ENCODE results near the gene ATP1A2. TPM values are rescaled to one million over a fixed set of nuclear protein-coding genes. Genes with fewer than 3 reads are reported as not detected.

Gene ATP1A2
- total RNA-seq, 1 donor from 2014 or later = 0.49 TPM

GRCh38 chr1:160101037-160101716, 14.4 kb upstream of the ATP1A2 start:
- H3K4me1 Mint-ChIP-seq (ENCODE audit: unreplicated experiment) = peaks cover 25% of the 10 kb centered on the region
- H3K4me3 Mint-ChIP-seq (ENCODE audit: unreplicated experiment) = no peak overlapping the region
- H3K36me3 Mint-ChIP-seq (ENCODE audit: low read depth, unreplicated experiment) = no peaks in the 10 kb centered on the region
- no peak overlapping the region for H3K27ac Mint-ChIP-seq (ENCODE audit: unreplicated experiment)
- H3K9me3 Mint-ChIP-seq (ENCODE audit: unreplicated experiment) = no peaks in the 10 kb centered on the region
- DNase-seq (ENCODE audit: low spot score) = peak; percentile 79
- peaks cover 12% of the 10 kb centered on the region for H3K27me3 Mint-ChIP-seq (ENCODE audit: unreplicated experiment)
- TF ChIP-seq CTCF (IDR thresholded peaks at IDR 0.05; ENCODE audit: unreplicated experiment) = peak; percentile 74

- Mint-ChIP-seq H3K27me3 (ENCODE audit: unreplicated experiment) (peaks cover 13% of the 10 kb centered on the region), H3K27ac (ENCODE audit: unreplicated experiment) (peak overlapping the region; percentile 4), H3K36me3 (ENCODE audit: low read depth, unreplicated experiment) (no peaks in the 10 kb centered on the region), H3K9me3 (ENCODE audit: unreplicated experiment) (no peaks in the 10 kb centered on the region), H3K4me3 (ENCODE audit: unreplicated experiment) (no peak overlapping the region), H3K4me1 (ENCODE audit: unreplicated experiment) (peaks cover 33% of the 10 kb centered on the region)
- DNase-seq (ENCODE audit: low spot score) = no peak
- TF ChIP-seq CTCF (IDR thresholded peaks at IDR 0.05; ENCODE audit: unreplicated experiment) = no peak
Measured at GRCh38 chr1:160101717-160102522, 13.6 kb upstream of the ATP1A2 start.

GRCh38 chr1:160103658-160104408, 11.7 kb upstream of the ATP1A2 start:
- DNase-seq (ENCODE audit: low spot score) = no peak
- no peak for TF ChIP-seq CTCF (IDR thresholded peaks at IDR 0.05; ENCODE audit: unreplicated experiment)
- Mint-ChIP-seq H3K27ac (ENCODE audit: unreplicated experiment) (no peak overlapping the region), H3K27me3 (ENCODE audit: unreplicated experiment) (peaks cover 8% of the 10 kb centered on the region), H3K36me3 (ENCODE audit: low read depth, unreplicated experiment) (no peaks in the 10 kb centered on the region), H3K4me1 (ENCODE audit: unreplicated experiment) (peaks cover 32% of the 10 kb centered on the region), H3K9me3 (ENCODE audit: unreplicated experiment) (no peaks in the 10 kb centered on the region), H3K4me3 (ENCODE audit: unreplicated experiment) (no peak overlapping the region)

GRCh38 chr1:160104486-160104885, 11.1 kb upstream of the ATP1A2 start:
- H3K27ac Mint-ChIP-seq (ENCODE audit: unreplicated experiment) = peak overlapping the region; percentile 83
- DNase-seq (ENCODE audit: low spot score) = no peak
- no peak overlapping the region for H3K4me3 Mint-ChIP-seq (ENCODE audit: unreplicated experiment)
- H3K4me1 Mint-ChIP-seq (ENCODE audit: unreplicated experiment) = peaks cover 33% of the 10 kb centered on the region
- H3K9me3 Mint-ChIP-seq (ENCODE audit: unreplicated experiment) = no peaks in the 10 kb centered on the region
- no peak for TF ChIP-seq CTCF (IDR thresholded peaks at IDR 0.05; ENCODE audit: unreplicated experiment)
- peaks cover 11% of the 10 kb centered on the region for H3K27me3 Mint-ChIP-seq (ENCODE audit: unreplicated experiment)
- H3K36me3 Mint-ChIP-seq (ENCODE audit: low read depth, unreplicated experiment) = no peaks in the 10 kb centered on the region

Measured in endothelial cell (in vitro differentiated cells).